Measurements from ENCODE around the gene OR5K1. TPM values are rescaled to one million over a fixed set of nuclear protein-coding genes. Genes with fewer than 3 reads are reported as not detected.

Gene OR5K1
- total and polyA plus RNA-seq, 2 donors (not counting 3 experiments of a cell fraction or from before 2014, with no cell fraction given): not detected

DNA sequence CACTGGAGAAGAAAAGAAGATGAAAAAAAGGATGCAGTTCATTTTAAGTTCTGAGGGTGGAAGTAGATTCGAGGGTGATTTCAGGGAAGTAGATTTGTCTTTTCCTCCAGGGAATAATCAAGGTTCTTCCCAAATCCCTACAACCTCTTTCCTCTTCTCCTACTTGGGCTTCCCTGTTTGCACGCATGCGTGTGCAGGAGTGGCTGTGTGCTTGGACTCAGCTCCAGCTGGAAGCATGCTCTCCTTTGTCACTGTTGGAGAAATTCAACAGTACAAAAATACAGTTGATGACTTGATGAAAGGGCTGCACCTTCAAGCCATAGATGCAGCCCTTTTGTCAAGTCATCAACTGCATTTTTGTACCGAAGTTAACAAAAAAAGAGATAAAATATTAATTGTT lies 38.3 kb downstream of the OR5K1 start:
- CTCF ChIA-PET: no interaction called here
- dilution Hi-C loops (cut with MboI; ENCODE audit: extremely low pct_ligation_motif_present, low sequenced_read_pairs) (no loop called here), intact Hi-C loops (cut with micrococcal nuclease) (no loop called here)
- TF ChIP-seq EZH2 (IDR thresholded peaks at IDR 0.05; ENCODE audit: borderline replicate concordance, low read depth, low read length, severe bottlenecking): no peak
- TF ChIP-seq GATA2 (IDR thresholded peaks at IDR 0.05; ENCODE audit: insufficient read depth, insufficient read length, low read depth, low read length): no peak
- TF ChIP-seq MYC (IDR thresholded peaks at IDR 0.05; ENCODE audit: low read depth, low read length): no peak
- TF ChIP-seq FOS (IDR thresholded peaks at IDR 0.05; ENCODE audit: borderline replicate concordance, insufficient read depth, low read length): no peak
- TF ChIP-seq POLR2A (IDR thresholded peaks at IDR 0.05; ENCODE audit: low read depth, low read length): no peak
- TF ChIP-seq CTCF (IDR thresholded peaks at IDR 0.05; ENCODE audit: extremely low read depth in 1 of 2, insufficient read depth in 1 of 2, low read depth in 1 of 2, low read length in 2 of 2): no peak
- no peak for TF ChIP-seq MAX (IDR thresholded peaks at IDR 0.05; ENCODE audit: insufficient read depth, insufficient read length)
- TF ChIP-seq POLR2AphosphoS5 (IDR thresholded peaks at IDR 0.05; ENCODE audit: insufficient read depth, low read depth, low read length): no peak
- TF ChIP-seq JUN (IDR thresholded peaks at IDR 0.05; ENCODE audit: borderline replicate concordance, insufficient read depth, insufficient read length, low read depth): no peak
- Histone ChIP-seq H3K36me3 (ENCODE audit: control insufficient read depth in 2 of 2, extremely low read depth in 1 of 2, insufficient read depth in 2 of 2, low read length in 2 of 2) (no peaks in the 10 kb centered on the region), H3K4me3 (replicated peaks in 1 of 3; ENCODE audit: insufficient read depth in 1 of 3, low read depth in 1 of 3, low read length in 3 of 3) (no peak overlapping the region), H4K20me1 (replicated peaks; ENCODE audit: control insufficient read depth, extremely low read depth, insufficient read depth, low read length) (no peaks in the 10 kb centered on the region), H3K9me3 (replicated peaks; ENCODE audit: control insufficient read depth, insufficient read depth, low read length) (no peaks in the 10 kb centered on the region), H3K9ac (replicated peaks; ENCODE audit: extremely low read depth, insufficient read depth, low read length) (no peak overlapping the region), H3K4me1 (ENCODE audit: control insufficient read depth, extremely low read depth, insufficient read depth, low read length) (no peaks in the 10 kb centered on the region), H3K4me2 (ENCODE audit: insufficient read depth, low read length) (no peak overlapping the region), H3K27me3 (ENCODE audit: control insufficient read depth in 2 of 2, insufficient read depth in 2 of 2, low read length in 2 of 2) (peaks cover 4 to 20% of the 10 kb centered on the region in 2 experiments), H3K27ac (ENCODE audit: insufficient read depth, low read depth, low read length) (no peak overlapping the region), H2AFZ (ENCODE audit: low read depth, low read length) (no peak overlapping the region), H3K9me1 (replicated peaks; ENCODE audit: control insufficient read depth, extremely low read depth, insufficient read depth, low read length) (no peaks in the 10 kb centered on the region), H3K79me2 (ENCODE audit: control insufficient read depth, insufficient read depth, low read length) (no peaks in the 10 kb centered on the region)
- no peak for DNase-seq (ENCODE audit: low read depth, low spot score)
- no peak for FAIRE-seq
- POLR2A ChIA-PET: no interaction called here
- no TSS peak for BruUV-seq (replicated peaks)

Data from endothelial cell of umbilical vein (primary cell).